SU-DHL-6 (cell line): ENCODE results near the gene SEMA4C.

Experiments used
- CTCF ChIP-seq: fragments of 200-600 bp; sonication (generic); IDR thresholded peaks from one replicate; pipeline ENCODE4 v1.5.1; 2017; ENCODE audit warnings: antibody characterized with exemption, mild to moderate bottlenecking, low read length, moderate library complexity; ENCODE audit not compliant: insufficient read depth, poor library complexity, severe bottlenecking
- EZH2phosphoT487 ChIP-seq: fragments of 200-600 bp; sonication (generic), shearing (Covaris generic); conservative IDR thresholded peaks from 2 replicates; pipeline ENCODE4 v1.6.1; 2018; ENCODE audit warnings: mild to moderate bottlenecking, antibody characterized with exemption, low read length, moderate library complexity, mixed read lengths

DNA sequence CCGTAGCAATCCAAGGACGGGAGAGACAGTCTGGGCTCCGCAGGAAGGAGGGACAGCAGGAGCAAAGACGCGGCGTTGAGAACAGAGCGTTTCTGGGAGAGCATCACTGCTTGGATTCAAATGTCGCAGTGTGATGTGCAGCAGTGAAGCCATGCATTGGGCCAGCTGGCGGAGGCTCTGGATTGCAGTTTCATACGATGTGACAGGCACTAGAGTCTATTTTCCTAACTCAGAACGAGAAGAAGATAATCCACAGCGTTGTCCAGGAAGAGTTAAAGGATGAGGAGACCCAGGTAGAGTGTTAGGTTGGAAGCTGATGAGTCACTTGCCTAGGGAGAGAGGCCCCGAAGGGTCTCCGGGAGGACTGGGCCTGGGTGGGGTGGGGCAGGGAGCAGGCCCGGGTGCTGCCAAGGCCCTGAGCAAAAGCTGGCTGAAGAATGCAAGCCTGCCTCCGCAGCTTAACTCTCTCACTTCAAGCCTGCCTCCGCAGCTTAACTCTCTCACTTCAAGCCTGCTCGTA lies 17.7 kb upstream of the SEMA4C start:
- TF ChIP-seq CTCF (no peak), EZH2phosphoT487 (no peak)
